ENCODE results near the gene HSD17B2.

DNA sequence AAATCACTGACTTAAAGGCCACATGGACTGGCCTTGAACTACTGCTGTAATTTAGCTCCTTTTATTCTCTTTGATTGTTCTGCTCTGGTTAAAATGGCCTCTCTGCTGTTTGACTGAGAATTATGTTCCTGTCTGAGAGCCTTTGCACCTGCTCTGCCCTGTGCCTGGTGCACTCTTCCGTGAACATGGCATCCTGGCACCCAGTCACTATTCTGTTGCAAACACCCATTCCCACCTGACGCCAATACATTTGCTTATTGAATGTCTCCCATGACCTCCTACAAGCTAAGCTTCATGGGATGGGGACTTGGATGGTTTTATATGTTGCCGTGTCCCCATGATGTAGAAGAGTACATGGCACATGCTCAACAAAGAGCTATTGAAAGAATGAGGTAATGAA is 20.1 kb downstream of the HSD17B2 start:
- TF ChIP-seq, protein P1, sequence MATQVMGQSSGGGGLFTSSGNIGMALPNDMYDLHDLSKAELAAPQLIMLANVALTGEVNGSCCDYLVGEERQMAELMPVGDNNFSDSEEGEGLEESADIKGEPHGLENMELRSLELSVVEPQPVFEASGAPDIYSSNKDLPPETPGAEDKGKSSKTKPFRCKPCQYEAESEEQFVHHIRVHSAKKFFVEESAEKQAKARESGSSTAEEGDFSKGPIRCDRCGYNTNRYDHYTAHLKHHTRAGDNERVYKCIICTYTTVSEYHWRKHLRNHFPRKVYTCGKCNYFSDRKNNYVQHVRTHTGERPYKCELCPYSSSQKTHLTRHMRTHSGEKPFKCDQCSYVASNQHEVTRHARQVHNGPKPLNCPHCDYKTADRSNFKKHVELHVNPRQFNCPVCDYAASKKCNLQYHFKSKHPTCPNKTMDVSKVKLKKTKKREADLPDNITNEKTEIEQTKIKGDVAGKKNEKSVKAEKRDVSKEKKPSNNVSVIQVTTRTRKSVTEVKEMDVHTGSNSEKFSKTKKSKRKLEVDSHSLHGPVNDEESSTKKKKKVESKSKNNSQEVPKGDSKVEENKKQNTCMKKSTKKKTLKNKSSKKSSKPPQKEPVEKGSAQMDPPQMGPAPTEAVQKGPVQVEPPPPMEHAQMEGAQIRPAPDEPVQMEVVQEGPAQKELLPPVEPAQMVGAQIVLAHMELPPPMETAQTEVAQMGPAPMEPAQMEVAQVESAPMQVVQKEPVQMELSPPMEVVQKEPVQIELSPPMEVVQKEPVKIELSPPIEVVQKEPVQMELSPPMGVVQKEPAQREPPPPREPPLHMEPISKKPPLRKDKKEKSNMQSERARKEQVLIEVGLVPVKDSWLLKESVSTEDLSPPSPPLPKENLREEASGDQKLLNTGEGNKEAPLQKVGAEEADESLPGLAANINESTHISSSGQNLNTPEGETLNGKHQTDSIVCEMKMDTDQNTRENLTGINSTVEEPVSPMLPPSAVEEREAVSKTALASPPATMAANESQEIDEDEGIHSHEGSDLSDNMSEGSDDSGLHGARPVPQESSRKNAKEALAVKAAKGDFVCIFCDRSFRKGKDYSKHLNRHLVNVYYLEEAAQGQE (IDR thresholded peaks at IDR 0.05; ENCODE audit: low read depth), result no peak
- TF ChIP-seq TEAD4 (IDR thresholded peaks at IDR 0.05) (no peak), TCF12 (IDR thresholded peaks at IDR 0.05; ENCODE audit: low read depth) (no peak), EGR1 (IDR thresholded peaks at IDR 0.05) (no peak), NFIC (IDR thresholded peaks at IDR 0.05) (no peak), RAD21 (IDR thresholded peaks at IDR 0.05; ENCODE audit: low read depth) (no peak), CEBPB (IDR thresholded peaks at IDR 0.05) (no peak)
- TF ChIP-seq, protein P2, sequence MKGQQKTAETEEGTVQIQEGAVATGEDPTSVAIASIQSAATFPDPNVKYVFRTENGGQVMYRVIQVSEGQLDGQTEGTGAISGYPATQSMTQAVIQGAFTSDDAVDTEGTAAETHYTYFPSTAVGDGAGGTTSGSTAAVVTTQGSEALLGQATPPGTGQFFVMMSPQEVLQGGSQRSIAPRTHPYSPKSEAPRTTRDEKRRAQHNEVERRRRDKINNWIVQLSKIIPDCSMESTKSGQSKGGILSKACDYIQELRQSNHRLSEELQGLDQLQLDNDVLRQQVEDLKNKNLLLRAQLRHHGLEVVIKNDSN (IDR thresholded peaks at IDR 0.05), result no peak
